Activated CD4-positive, alpha-beta T cell treated with anti-CD3 and anti-CD28 coated beads, Interleukin-2, amount 50 U/mL, for 48 hours (primary cell): ENCODE results near the gene MYBL2.
A peak's percentile ranks its signal among the peaks of the same experiment; 100 is the strongest.

Source experiments
- DNase-seq, 2 experiments: peaks; one replicate each; pipeline ENCODE4 v3.0.0-alpha.2; 2020

MYBL2 gene

DNA sequence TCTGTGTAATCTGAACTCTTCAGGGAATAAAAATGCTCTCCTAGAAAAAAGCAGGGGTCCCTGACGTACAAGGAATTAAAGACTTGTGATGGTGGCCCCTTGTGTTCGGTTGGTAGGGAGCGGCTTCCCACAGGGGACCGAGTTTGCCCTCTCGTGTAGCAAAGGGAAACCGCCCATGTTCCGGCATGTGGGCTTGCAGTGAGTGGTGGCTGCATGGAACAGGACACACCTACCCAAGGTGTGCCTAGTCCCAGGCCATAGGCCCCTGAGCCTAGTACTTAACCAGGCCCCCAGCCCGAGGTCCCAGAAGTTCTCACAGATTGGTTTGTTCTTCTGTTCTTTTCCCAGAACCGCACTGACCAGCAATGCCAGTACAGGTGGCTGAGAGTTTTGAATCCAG is 15.5 kb downstream of the MYBL2 start:
- DNase-seq, result no peak

DNA sequence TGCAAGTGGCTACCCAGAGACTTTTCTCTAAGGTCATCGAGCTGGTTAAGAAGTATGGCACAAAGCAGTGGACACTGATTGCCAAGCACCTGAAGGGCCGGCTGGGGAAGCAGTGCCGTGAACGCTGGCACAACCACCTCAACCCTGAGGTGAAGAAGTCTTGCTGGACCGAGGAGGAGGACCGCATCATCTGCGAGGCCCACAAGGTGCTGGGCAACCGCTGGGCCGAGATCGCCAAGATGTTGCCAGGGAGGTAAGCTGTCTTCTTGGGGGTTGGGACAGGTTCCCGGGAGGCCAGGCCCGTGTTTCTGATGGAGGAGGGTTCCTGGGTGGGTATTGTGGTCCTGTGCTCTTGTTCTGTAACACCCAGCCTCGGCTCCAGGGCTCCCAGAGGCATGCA is 19.9 kb downstream of the MYBL2 start:
- no peak for DNase-seq

DNA sequence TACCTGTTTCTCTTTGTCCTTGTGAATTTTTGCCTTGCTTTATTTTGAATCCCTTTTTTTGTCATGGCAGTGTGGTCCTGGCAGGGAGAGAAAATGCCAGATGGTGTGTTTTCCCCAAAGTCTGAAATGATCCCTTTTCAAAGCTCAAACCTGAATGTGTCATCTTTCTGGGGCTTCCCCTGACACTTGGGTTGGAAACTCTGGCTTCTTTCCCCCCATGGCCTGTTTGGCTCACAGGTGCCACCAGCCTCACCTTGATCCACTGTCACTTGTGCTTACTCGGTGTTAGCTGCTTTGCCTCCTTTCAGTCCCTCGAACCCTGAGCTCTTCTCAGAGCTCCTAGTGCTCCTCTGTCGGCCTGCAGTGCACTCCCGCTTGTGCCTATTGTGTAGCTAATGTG is 22.3 kb downstream of the MYBL2 start:
- no peak for DNase-seq

DNA sequence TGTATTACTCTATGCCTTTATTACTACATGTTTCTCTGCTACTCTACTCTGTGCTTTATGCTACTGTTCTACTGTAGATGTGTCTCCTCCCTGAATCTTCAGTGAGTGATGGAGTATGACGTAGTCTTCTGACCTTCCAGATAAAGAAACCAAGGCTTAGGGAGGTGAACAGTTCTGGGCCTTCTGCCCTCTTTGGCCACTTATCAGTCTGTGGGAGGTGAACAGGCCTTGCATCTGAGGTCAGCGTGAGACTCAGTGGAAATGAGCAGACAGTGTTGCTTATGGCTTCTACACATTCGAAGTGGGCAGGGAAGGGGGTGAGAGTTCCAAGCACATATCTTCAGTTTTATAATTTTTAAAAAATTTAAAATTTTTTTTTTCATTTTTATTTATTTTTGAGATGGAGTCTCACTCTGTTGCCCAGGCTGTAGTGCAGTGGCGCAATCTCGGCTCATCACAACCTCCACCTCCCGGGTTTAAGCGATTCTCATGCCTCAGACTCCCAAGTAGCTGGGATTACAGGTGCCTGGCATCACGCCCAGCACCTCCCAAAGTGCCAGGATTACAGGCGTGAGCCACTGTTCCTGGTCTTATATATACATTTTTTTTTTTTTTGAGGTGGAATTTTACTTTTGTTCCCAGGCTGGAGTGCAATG is 24.2 kb downstream of the MYBL2 start:
- DNase-seq, result no peak

DNA sequence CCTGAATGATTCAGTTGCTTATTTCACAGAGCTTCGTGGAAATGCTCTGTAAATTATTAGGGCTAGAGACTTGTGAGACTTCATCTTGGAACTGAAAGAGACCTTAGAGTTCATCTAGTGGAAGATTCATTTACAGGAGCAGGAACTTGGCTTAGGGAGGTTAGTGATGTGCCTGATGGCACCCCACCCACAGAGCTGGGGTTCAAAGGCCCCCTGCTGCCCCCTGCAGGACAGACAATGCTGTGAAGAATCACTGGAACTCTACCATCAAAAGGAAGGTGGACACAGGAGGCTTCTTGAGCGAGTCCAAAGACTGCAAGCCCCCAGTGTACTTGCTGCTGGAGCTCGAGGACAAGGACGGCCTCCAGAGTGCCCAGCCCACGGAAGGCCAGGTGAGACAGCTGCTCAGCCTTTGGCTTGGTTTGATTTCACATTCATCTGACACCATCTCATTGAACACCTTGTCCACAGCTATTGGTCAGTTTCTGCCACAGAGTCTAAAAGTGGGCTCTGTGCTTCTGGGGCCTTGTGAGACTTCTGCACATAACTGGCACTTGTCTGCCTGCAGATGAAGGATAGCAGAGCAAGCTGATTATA is 25.1 kb downstream of the MYBL2 start:
- peak; percentile 74 to 79 for DNase-seq

DNA sequence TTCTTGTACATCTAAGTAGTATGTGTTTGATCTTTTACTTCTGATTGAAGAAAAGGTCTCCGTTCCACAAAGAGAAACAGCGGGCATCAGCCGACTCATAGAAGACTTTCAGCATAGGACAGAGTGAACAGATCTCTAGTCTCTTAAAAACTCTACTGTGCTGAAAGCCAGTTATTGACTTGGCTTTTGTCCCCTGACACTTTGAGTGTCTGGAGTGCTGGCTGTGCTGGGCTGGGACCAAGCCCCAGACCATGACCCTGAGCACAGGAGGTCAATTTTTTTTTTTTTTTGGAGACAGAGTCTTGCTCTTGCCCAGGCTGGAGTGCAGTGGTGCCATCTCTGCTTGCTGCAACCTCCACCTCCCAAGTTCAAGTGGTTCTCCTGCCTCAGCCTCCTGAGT is 27.8 kb downstream of the MYBL2 start:
- DNase-seq, result no peak

DNA sequence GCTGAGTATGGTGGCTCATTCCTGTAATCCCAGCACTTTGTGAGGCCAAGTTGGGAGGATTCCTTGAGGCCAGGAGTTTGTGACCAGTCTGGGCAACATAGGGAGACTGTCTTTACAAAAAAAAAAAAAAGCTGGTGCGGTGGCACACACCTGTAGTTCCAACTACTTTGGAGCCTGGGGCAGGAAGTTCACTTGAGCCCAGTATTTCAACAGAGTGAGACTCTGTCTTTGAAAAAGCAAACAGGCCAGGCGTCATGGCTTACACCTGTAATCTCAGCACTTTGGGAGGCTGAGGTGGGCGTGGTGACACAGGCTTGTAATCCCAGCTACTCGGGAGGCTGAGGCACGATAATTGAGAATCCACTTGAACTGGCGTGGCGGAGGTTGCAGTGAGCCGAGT is 28.7 kb downstream of the MYBL2 start:
- no peak for DNase-seq

DNA sequence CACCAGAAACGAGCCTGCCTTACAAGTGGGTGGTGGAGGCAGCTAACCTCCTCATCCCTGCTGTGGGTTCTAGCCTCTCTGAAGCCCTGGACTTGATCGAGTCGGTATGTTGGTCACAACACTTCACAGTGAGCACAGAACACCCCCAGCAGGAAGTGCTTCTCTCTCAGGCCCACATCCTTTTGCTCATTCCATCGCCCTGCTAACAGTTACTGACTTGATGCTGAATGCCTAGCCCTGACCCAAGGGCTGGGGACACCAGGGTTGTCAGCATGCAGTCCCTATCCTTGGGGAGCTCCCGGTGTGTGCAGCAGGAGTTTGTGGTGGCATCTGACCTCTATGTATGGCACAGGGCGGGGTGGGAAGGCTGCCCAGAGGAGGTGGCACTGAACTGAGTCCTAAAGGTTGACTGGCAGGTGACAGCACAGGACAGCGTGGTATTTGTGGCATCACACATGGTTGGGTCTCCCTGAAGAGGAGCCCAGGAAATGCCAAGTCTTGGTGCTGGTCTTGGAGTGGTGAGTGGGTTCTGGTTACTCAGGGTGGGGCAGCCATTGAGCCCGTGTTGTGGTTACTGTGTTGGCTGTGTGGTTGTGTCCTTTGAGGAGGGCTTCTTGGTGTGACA is 33.1 kb downstream of the MYBL2 start:
- DNase-seq, result no peak

DNA sequence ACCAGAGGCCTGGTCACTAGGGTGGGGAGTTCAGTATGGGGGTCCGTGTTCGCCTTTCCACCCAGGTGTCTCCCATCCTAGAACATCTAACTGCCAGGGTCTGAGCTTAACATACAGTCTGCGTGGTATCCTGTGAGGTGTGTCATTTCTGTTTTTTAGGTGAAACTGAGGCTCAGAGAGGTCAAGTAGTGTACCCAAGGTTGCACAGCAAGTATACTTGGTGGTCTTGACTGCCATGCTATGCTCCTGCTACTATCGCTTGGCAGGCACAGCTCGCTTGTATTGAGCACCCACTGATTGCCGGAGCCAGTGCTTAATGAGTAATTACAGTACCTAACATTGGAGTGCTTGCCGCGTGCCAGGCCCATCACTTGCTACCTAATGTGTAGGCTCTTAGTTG is 33.7 kb downstream of the MYBL2 start:
- DNase-seq, result no peak

DNA sequence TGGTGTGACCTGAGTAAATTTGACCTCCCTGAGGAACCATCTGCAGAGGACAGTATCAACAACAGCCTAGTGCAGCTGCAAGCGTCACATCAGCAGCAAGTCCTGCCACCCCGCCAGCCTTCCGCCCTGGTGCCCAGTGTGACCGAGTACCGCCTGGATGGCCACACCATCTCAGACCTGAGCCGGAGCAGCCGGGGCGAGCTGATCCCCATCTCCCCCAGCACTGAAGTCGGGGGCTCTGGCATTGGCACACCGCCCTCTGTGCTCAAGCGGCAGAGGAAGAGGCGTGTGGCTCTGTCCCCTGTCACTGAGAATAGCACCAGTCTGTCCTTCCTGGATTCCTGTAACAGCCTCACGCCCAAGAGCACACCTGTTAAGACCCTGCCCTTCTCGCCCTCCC is 35.6 kb downstream of the MYBL2 start:
- no peak for DNase-seq

DNA sequence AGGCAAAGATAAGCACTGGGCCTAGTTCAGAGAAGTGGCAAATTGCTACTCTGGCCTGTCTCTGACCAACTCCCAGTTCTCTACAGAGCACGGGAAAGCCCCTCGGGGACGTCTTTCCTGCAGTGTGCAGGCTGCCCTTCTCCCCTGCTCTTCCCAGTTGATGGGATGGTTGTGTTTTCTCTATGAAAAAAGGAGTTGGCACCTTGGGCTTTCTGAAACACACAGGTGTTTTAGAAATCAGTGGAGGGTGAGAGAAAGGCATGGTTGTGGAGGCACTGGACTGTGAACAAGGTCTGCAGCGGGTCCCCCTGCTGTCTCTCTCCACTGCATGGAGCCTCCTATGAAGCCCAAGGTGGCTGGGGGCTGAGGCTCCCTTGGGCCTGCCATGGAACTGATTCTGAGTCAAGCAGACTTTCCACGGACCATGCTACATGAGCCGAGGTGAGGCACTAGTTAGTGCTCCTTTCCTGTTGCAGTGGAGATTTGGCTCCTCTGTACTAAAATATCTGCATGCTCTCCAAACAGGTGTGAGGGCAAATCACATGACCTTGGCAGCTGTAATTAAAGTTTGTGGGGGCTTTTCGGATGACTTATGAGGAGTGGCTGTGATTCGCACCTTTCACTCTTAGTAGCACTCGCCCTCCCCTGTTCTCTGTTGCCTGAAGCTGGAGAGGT is 43.6 kb downstream of the MYBL2 start:
- DNase-seq, result no peak

DNA sequence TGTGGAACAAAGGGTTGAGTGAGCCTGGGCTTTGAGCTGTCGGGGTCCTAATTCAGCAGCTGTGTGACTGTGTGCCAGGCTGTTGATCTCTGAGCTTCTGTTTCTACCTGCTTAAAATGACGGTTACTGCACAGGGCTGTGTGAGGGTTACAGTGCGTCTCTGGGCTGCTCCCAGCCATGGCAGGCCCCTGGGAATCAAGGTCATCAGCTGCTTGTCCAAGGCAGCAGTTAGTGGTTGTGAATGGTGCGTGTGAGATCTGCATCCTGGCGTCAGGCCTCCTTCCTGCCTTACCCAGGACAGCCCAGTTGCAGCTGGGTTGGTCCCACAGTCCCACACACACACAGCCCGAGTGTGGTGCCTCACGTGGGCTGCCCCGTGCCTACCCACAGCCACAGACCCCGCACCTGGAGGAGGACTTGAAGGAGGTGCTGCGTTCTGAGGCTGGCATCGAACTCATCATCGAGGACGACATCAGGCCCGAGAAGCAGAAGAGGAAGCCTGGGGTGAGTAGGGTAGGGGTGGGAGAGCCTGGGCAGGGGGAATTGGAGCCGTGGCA is 44.3 kb downstream of the MYBL2 start:
- no peak for DNase-seq

DNA sequence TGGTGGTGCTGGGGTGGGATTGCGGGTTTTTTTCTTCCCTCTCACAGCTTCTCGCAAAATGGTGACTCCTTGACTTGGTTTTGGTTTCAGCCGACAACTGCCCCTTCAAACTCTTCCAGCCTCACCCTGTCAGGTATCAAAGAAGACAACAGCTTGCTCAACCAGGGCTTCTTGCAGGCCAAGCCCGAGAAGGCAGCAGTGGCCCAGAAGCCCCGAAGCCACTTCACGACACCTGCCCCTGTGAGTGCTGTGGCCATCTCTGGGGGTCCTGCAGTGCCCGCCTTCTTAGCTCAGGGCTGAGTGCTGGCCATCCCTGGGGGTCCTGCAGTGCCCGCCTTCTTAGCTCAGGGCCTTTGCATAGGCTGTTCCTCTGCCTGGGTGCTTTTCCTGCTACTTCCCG is 48.1 kb downstream of the MYBL2 start:
- DNase-seq, result no peak

DNA sequence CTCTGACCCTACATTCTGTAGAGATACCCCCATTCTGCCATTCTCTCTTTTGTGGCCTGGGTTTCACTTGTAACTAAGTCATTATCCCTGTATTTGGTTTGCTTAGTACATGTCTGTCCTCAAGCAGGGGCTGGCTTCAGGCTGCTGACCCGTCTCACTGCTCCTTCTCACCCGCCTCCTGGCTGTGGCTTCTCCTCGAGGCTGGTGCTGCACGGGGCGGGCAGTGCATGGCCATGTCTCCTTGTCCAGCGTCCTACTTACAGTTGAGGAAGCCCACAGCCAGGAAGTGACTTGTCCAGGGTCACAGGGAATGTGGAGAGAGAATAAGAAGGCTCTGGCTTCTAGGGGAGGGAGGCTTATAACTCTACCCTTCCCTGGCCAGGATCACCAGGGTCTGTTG is 48.6 kb downstream of the MYBL2 start:
- DNase-seq, result no peak

DNA sequence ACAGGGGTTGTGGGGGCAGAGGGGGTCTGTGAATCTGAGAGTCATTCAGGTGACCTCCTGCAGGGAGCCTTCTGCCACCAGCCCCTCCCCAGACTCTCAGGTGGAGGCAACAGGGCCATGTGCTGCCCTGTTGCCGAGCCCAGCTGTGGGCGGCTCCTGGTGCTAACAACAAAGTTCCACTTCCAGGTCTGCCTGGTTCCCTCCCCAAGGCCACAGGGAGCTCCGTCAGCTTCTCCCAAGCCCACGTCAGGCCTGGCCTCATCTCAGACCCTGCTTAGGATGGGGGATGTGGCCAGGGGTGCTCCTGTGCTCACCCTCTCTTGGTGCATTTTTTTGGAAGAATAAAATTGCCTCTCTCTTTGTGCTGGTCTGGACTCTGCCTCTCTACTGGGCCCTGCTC is 49.2 kb downstream of the MYBL2 start:
- DNase-seq, result no peak

DNA sequence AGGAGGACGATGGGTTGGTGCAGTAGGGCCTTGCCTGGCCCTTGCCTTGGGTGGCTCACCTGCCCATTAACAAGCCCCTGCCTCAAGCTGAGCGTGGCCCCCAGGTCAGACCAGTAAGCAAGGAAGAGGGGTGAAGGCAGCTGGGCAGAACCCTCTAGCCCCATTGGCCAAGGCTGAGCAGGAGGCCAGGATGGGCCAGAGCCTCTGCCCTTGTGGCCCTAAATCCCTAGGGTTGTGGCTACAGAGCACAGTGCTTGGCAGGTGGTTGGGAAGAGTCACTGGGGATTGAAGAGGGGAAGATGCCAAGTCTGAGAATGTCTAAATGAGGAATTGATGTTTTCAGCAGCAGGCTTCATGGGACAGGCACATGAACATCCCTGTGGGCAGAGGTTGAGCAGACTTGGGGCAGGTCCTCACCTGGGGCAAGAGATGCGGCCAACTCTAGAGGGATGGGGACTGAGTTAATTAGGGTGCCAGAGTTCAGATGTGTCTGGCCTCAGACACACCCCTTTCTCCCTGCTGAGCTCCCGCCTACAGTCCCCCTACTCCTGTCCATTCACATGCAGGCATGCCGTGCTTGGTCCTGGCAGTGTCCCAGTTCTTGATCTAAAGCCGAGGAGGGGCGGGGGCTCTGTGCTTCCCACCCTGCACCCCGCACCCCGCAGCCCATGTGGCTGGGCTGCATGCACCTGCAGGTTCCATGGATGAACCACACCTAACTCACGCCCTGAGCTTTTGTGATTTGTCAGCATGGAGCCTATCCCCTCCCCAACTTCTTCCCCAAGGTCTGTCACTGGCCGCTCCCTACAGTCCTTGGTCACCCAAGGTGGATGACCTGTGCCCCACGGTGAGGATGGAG is 50.1 kb downstream of the MYBL2 start:
- DNase-seq, result no peak

DNA sequence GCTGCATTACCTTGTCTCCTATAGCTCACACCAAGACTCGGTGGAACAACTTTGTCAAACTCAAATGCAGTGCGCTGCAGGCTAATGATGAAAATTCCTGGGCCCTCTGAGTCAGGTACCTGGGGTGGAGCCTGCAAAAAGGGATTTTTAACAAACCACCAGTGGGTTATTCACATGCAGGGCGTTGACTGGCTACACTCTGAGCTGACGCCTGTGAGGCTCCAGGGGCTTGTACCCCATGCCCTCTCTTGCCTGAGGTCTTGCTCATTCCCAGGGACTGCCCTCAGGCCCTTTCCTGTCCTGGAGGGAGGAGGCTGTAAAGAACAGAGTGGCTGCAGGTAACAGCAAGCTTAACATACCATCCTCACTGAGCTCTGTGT is 50.7 kb downstream of the MYBL2 start:
- no peak for DNase-seq

DNA sequence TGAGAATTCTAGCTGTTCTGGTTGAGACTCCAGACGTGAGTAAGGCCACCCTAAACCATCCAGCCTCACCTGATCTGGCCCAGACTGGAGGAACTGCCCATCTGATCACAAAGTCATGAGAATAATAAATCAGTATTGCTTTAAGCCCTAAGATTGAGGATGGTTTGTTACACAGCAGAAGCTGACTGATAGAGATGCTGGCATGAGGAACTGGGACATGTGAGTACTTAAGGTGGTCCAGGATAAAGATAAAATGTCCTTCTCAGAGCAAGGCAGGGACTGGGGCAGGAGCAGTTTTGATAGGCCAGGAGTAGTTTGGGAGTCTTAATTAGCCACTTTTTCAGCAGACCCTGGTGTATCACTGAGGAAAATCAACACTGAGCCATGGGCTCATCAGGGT is 53.1 kb downstream of the MYBL2 start:
- DNase-seq, result no peak

DNA sequence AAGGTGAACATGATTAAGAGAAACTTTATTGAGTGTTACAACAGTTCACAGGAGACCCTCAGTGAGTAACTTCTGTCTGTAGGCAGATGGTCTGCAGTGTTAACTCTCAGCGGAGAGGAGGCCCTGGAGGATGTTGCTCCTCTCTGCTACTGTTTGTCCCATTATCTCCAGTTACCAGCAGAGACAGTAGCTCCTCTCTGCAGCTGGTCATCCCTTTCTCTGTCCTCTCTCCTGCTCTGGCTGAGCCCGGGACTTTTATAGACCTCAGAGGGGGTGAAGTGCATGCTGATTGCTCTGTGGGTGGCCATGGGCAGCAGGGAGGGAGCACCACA is 54.1 kb downstream of the MYBL2 start:
- DNase-seq, result no peak

DNA sequence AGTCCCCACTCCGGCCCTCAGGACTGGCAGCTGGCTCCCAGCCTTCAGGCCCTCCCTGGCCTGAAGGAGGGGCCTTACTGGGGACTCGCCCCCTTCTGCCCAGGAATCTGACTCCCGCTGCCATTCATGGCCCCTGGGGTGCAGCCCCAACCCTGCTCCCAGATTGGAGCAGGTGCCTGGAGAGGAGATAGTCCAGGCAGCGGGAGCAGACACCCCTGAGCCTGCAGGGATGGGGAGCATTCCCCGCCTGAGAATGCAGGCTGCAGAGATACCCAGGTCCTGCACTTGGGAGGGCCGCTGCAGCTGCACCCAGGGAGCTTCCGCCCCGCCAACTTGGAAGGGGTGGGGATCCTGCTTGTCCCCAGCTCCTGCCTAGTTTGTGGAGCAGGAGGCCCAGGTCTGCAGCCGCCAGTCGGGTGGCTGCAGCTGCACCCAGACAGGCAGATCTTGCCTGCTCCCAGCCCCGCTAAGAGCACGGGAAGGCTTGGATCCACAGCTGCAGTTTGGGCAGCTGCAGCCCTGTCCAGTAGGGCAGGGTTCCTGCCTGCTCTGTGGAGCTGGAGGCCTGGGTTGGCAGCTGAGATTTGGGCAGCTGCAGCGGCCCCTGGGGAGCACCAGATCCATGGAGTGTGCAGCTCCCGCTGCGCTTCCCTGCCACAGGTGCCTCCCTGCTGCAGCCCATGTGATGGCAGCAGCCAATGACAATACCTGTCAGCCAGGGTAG is 54.7 kb downstream of the MYBL2 start:
- peak in 1 of 2 experiments; percentile 21 for DNase-seq

DNA sequence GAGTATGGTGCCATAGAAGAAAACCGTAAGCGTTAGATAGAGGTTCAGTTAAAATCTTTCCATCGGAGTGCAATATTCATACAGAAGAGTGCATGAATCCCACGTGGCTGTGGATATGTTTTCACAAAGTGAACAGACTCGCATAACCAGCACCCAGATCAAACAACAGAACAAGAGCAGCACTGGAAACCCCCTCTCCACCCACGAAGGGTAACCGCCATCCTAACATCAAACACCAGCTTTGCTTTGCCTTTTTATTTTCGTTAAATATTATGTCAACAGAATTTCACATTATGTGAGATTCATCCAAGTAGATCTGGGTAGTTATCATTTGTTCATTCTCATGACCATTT is 55.2 kb downstream of the MYBL2 start:
- DNase-seq, result peak; percentile 30 to 49

DNA sequence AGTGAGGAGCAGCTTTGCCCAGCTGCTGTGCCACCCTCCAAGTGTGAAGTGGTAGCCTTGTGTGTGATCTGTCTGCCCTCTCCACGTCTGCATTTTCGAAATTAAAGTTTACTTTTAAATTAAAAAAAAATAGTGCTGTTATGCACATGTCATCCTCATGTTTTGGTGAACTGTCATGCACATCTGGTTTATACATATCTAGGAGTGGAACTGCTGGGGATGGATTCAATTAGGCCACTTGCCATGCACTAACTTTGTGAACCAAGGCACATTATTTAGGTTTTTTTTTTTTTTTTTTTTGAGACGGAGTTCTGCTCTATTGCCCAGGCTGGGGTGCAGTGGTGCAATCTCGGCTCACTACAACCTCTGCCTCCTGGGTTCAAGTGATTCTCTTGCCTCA is 56.3 kb downstream of the MYBL2 start:
- no peak for DNase-seq

DNA sequence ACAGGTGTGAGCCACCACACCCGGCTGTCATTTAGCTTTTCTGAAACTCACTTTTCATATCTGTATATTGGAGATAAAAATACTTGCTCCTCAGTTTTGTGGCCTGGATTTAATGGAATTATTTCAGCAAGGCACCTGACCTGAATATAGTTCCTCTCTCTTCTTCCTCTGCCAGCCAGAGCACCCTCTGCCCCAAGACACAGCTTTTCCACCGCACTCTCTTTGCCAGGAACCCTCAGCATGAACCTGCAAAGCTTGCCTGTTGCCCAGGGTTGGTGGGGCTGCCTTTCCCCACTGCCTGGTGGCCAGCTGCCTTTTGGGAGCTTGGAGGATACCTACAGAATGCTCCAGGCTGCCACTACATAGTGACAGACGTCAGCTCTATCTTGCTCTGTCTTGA is 56.8 kb downstream of the MYBL2 start:
- no peak for DNase-seq
